Thoracic aorta (tissue), 2 donors: ENCODE measurements around the gene KIF25. TPM values are rescaled to one million over a fixed set of nuclear protein-coding genes. Genes with fewer than 3 reads are reported as not detected.

Experiments used
- ATAC-seq: fragments of 150-250 bp; one replicate; pipeline ENCODE4 v1.8.0; 2017; ENCODE audit warnings: low read depth; ENCODE audit not compliant: insufficient number of reproducible peaks, low FRiP score
- DNase-seq: peaks from one replicate; pipeline ENCODE4 v3.0.0-alpha.2; 2020; ENCODE audit warnings: low spot score
- H3K27ac ChIP-seq, 2 donors: fragments of 200-600 bp; sonication (generic); 1 replicate in 1 of 2; 2 replicates in 1 of 2; pipeline ENCODE4 v1.5.1; 2016; ENCODE audit warnings: mild to moderate bottlenecking in 2 of 2, moderate library complexity in 2 of 2
- H3K27me3 ChIP-seq: fragments of 200-600 bp; sonication (generic); replicated peaks from 2 replicates; pipeline ENCODE4 v1.6.0; 2016; ENCODE audit warnings: mild to moderate bottlenecking; ENCODE audit not compliant: insufficient read depth
- H3K36me3 ChIP-seq: fragments of 200-600 bp; sonication (generic); one replicate; pipeline ENCODE4 v1.5.1; 2016
- H3K4me1 ChIP-seq, 2 donors: fragments of 200-600 bp; sonication (generic); 1 replicate in 1 of 2; 2 replicates in 1 of 2; pipeline versions ENCODE4 v1.5.1 to v1.6.0; 2016; ENCODE audit warnings: low read depth in 2 of 2, mild to moderate bottlenecking in 1 of 2; ENCODE audit not compliant: control insufficient read depth in 1 of 2
- H3K4me3 ChIP-seq: fragments of 200-600 bp; sonication (generic); 2 replicates; pipeline ENCODE4 v1.5.1; 2016; ENCODE audit warnings: mild to moderate bottlenecking
- H3K9me3 ChIP-seq: fragments of 200-600 bp; sonication (generic); 2 replicates; pipeline ENCODE4 v1.5.1; 2016
- total RNA-seq, 2 donors: library from RNA; depleted of rRNA; stranded (reverse); fragments of >200 nt; gene quantifications; one replicate each; pipeline versions ENCODE4 v1.1.0 to v1.2.3, GENCODE V29; 2016
- TF ChIP-seq, protein P1 (sequence below): fragments of 200-600 bp; sonication (generic); IDR thresholded peaks from one replicate; pipeline ENCODE4 v1.5.1; 2019; ENCODE audit warnings: antibody characterized with exemption

Gene KIF25
- total RNA-seq, 2 donors from 2014 or later = not detected

DNA sequence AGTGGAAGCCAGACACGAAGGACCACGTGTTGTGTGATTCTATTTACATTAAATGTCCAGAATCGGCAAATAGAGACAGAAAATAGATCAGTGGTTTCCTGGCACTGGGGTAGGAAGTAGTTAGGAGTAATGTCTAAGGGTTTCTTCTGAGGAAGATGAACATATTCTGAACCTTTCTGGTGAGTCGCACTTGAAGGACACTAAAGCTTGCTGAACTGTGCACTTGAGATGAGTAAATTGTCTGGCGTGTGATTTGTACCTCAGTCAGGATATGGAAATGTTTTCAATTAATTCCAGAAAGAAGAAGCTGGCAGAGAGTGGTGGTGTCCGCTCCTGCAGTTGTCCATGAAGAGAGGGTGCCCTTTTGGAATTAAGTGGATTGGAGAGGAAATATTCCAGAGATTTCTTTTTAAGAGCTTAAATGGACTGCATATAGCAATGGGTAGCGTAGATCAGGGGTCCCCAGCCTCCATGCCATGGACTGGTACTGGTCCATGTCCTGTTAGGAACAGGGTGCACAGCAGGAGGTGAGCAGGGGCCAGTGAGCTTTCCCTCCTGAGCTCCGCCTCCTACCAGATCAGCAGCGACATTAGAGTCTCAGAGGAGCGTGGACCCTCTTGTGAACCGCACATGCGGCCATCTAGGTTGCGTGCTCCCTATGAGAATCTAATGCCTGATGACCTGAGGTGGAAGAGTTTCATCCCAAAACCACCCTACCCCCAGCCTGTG is 12.4 kb upstream of the KIF25 start:
- H3K4me3 ChIP-seq = no peak overlapping the region
- H3K27me3 ChIP-seq = no peaks in the 10 kb centered on the region
- no peak overlapping the region for H3K27ac ChIP-seq
- no peaks in the 10 kb centered on the region for H3K4me1 ChIP-seq
- DNase-seq (no peak), ATAC-seq (no peak)
- TF ChIP-seq, protein P1, sequence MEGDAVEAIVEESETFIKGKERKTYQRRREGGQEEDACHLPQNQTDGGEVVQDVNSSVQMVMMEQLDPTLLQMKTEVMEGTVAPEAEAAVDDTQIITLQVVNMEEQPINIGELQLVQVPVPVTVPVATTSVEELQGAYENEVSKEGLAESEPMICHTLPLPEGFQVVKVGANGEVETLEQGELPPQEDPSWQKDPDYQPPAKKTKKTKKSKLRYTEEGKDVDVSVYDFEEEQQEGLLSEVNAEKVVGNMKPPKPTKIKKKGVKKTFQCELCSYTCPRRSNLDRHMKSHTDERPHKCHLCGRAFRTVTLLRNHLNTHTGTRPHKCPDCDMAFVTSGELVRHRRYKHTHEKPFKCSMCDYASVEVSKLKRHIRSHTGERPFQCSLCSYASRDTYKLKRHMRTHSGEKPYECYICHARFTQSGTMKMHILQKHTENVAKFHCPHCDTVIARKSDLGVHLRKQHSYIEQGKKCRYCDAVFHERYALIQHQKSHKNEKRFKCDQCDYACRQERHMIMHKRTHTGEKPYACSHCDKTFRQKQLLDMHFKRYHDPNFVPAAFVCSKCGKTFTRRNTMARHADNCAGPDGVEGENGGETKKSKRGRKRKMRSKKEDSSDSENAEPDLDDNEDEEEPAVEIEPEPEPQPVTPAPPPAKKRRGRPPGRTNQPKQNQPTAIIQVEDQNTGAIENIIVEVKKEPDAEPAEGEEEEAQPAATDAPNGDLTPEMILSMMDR = no peak
- H3K36me3 ChIP-seq = no peaks in the 10 kb centered on the region
- H3K9me3 ChIP-seq = no peaks in the 10 kb centered on the region

DNA sequence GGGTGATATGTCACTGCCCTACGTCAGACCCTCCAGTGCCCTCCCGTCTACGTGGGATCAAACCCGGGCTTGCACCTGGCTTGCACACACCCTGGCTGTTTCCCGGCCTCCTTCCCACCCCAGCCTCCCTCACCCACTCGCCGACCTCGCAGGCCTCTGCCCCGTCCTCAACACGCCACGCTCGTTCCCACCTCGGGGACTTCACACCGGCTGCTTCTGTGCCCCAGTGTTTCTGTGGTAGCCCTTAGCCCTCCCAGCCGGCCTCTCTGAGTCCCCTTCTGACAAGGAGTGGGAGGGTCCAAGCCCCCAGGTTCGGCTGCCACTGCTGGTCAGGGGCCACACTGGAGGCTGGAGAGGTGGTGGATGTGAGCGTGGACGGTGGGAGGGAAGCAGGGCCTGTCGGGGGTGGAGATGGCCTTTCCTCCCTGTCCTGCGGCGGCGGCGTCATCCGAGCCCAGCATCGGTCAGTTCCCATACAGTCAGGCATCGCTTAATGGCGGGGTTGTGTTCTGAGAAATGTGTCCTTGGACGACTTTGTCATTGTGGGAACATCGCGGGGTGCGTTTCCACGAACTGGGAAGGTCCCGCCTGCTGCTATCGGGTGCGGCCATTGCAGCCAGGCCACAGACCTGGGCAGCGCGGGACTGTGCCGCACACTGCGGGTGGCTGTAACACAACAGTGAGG is 11.4 kb upstream of the KIF25 start:
- Histone ChIP-seq H3K4me3 (no peak overlapping the region), H3K27ac (no peak overlapping the region), H3K9me3 (no peaks in the 10 kb centered on the region), H3K36me3 (no peaks in the 10 kb centered on the region), H3K27me3 (no peaks in the 10 kb centered on the region), H3K4me1 (no peaks in the 10 kb centered on the region)
- ATAC-seq (no peak), DNase-seq (no peak)
- TF ChIP-seq, protein P1 = no peak

DNA sequence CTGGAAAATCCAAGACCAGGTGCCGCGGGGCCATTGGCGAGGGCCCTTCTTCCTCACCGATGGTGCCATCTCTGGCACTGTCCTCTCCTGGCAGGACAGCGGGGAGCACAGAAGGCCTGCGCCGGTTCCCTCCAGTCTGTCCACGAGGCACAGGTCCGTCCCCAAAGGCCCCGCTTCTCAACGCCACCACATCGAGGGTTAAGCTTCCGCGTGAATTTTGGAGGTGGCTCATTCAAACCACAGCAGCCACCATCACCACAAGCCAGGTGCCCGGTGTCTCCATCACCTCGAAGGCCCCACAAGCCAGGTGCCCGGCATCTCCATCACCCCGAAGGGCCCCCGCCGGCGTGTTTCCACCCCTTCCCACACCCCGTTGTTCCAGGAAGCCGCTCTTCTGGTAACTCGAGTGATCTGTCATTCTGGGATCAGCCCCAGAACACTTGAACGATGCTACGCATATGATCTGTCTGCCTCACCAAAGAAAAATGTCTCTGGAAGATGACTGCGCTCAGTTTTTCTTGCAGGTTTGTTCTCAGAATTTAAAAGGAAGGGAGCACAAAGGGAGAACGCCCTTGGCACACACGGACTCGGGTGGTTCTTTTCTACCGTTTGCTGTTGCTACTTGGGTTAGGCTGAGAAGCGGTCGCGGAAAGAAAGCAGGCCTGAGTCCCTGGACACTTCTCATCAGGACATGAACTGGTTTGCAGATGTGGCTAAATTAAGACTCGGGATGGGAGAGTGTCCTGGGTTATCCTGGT is 9.9 kb upstream of the KIF25 start:
- H3K4me1 ChIP-seq = no peaks in the 10 kb centered on the region
- ATAC-seq (no peak), DNase-seq (no peak)
- H3K4me3 ChIP-seq = no peak overlapping the region
- H3K36me3 ChIP-seq = no peaks in the 10 kb centered on the region
- TF ChIP-seq, protein P1 = no peak
- no peaks in the 10 kb centered on the region for H3K9me3 ChIP-seq
- H3K27me3 ChIP-seq = no peaks in the 10 kb centered on the region
- no peak overlapping the region for H3K27ac ChIP-seq

DNA sequence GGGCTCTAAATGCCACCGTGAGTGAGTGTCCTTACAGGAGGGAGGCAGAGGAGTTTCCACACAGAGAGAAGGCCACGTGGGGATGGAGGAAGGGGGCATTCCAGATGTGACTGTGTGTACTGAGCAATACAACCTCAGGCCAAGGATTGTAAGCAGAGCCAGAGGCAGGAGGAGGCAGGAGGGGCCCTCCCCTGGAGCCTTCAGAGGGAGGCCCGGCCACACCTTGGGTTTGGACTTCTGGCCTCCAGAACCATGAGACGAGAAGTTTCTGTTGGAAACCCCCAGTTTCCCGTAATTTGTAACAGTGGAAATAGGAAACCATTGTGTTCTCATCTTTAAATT is 9.3 kb upstream of the KIF25 start:
- Histone ChIP-seq H3K27ac (no peak overlapping the region), H3K4me1 (no peaks in the 10 kb centered on the region), H3K27me3 (no peaks in the 10 kb centered on the region), H3K9me3 (no peaks in the 10 kb centered on the region), H3K36me3 (no peaks in the 10 kb centered on the region), H3K4me3 (no peak overlapping the region)
- ATAC-seq = no peak
- DNase-seq = no peak
- TF ChIP-seq, protein P1 = no peak
